Measurements from ENCODE around the gene SPACA9.

The SPACA9 gene

GRCh38 chr9:132873403-132873802 is 5.3 kb upstream of the SPACA9 start:
- TF ChIP-seq CTCF (conservative IDR thresholded peaks at IDR 0.05; ENCODE audit: low read depth), result no peak
- ChIA-PET POLR2A (ENCODE audit: low non-redundant PET) (no interaction called here), CTCF (interaction anchor here (2.6 kb wide), 1 partner anchor 29 kb away, joined by 9 read pairs; no protein-coding TSS in a partner anchor)
- H3K27ac ChIP-seq, result no peak overlapping the region
- DNase-seq (ENCODE audit: low spot score), result no peak

DNA sequence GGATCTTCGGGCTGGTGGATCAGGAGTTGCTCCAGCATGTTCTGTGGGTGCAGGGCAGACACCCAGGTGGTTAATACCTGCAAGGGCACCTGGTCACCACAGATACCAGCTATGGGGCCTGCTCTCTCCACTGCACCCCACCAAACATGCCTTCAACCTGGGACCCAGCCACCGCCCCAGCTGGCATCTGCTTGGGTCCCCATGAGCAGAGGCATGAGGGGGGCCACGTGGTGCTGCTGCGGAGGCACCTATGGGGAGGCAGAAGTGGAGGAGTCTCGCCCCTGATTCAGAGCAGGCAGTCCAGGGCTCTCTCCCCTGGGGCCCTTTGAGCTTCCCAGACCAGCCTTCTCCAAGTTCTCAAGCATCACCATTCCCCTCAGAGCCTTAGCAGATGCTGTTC is 3.5 kb upstream of the SPACA9 start:
- ChIA-PET POLR2A (ENCODE audit: low non-redundant PET) (no interaction called here), CTCF (no interaction called here)
- no peak overlapping the region for H3K27ac ChIP-seq
- DNase-seq (ENCODE audit: low spot score), result no peak
- no peak for TF ChIP-seq CTCF (conservative IDR thresholded peaks at IDR 0.05; ENCODE audit: low read depth)

- no peak for DNase-seq (ENCODE audit: low spot score)
- ChIA-PET CTCF (interaction anchor here (0.7 to 1.6 kb wide), 2 partner anchors 25 to 759 kb away, joined by 3 to 5 read pairs; no protein-coding TSS in a partner anchor), POLR2A (ENCODE audit: low non-redundant PET) (no interaction called here)
- no peak overlapping the region for H3K27ac ChIP-seq
- no peak for TF ChIP-seq CTCF (conservative IDR thresholded peaks at IDR 0.05; ENCODE audit: low read depth)
Observed at GRCh38 chr9:132876849-132877248, 1.8 kb upstream of the SPACA9 start.

GRCh38 chr9:132877458-132877823 is 1.3 kb upstream of the SPACA9 start:
- ChIA-PET CTCF (interaction anchor here (0.7 to 1.6 kb wide), 2 partner anchors 24 to 758 kb away, joined by 3 to 5 read pairs; no protein-coding TSS in a partner anchor), POLR2A (ENCODE audit: low non-redundant PET) (no interaction called here)
- no peak overlapping the region for H3K27ac ChIP-seq
- no peak for DNase-seq (ENCODE audit: low spot score)
- TF ChIP-seq CTCF (conservative IDR thresholded peaks at IDR 0.05; ENCODE audit: low read depth), result no peak

DNA sequence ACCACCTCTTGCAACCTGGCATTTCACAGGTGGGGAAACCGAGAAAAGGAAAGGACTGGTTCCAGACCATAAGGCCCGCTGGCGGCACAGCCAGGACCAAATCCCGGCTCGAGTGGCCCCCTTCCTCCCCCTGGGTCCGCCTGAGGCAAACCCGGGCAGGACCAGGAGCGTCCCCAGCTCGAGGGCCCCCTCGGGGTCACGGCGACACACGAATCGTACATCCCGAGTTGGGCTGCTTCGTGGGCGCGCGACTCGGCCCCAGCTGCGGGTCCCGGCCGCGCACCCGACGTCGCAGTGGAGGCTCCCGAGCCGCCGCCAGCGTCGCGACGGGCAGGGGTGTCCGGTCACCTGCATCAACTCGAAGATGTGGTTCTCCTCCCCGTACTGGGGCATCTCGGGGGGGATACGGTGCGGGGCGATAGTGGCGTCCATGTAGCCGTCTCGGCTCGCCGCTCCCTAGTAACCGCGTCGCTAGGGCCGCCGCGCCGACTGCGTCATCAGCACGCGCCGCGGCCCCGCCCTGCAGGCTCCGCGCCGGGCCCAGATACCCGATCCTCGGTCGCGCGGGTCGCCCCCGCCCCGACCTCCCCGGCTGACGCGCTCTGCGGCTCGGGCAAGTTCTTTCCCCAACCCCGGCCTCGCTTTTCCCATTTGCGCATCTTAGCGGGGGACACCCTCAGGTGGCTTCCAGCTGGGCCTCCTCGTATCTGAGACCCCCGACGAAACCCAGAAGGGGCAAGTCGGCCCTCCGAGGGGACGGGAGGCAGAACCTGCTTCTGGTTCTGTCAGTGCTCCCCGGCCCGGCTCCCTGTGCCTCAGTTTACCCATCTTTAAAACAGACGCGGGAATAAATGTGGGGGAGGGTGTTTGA is 639 bp upstream of the SPACA9 start, which contains the start of gene AK8:
AK8 (minus strand) TSS at position 461 of the 871 bp plus-strand sequence; CDS start at position 432, 29 bp downstream.
- peak; percentile 97 for DNase-seq (ENCODE audit: low spot score)
- CTCF ChIA-PET, result interaction anchor here (0.7 to 1.6 kb wide), 4 partner anchors 23 to 758 kb away, joined by 3 to 5 read pairs (median 3); no protein-coding TSS in a partner anchor
- POLR2A ChIA-PET (ENCODE audit: low non-redundant PET), result interaction anchor here (0.7 kb wide), 1 partner anchor 24 kb away, joined by 3 read pairs; no protein-coding TSS in a partner anchor
- peak within 1 kb of the TSS; percentile 64 for H3K27ac ChIP-seq
- TF ChIP-seq CTCF (conservative IDR thresholded peaks at IDR 0.05; ENCODE audit: low read depth), result no peak

GRCh38 chr9:132879457-132880323 is 992 bp downstream of the SPACA9 start:
- H3K27ac ChIP-seq, result peak overlapping the region; percentile 42
- peak; percentile 28 for DNase-seq (ENCODE audit: low spot score)
- TF ChIP-seq CTCF (conservative IDR thresholded peaks at IDR 0.05; ENCODE audit: low read depth), result no peak
- ChIA-PET CTCF (interaction anchor here (1.0 to 1.1 kb wide), 2 partner anchors 16 to 79 kb away, joined by 4 to 5 read pairs; no protein-coding TSS in a partner anchor), POLR2A (ENCODE audit: low non-redundant PET) (interaction anchor here (0.6 to 0.8 kb wide), 3 partner anchors 342 to 1754 kb away, joined by 3 to 5 read pairs (median 3); partner anchors contain the start of gene NUP214)
